ENCODE measurements around the gene GALNT13. TPM values are rescaled to one million over a fixed set of nuclear protein-coding genes. Genes with fewer than 3 reads are reported as not detected.

The GALNT13 gene
- total RNA-seq, 2 experiments from 2014 or later = not detected

DNA sequence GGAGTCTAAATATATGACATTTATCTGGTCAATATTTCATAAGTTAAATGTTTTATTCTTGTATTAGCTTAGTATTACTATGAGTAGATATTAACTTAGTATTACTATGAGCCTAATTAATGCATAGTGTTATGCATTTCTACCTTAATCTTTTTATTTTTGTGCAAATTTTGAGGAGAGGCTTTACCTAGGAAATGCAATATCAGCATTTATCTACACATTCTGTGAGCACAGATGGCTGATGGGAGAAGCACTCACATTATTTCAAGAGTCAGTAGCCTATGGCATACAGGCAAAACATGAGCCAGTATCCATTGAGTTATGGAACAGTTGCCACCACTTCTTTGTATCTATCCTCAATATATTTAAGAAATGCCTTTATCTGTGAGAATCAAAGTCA lies 422.1 kb downstream of the GALNT13 start:
- H4K20me1 ChIP-seq (ENCODE audit: insufficient read depth, low read length) = no peaks in the 10 kb centered on the region
- H3K79me2 ChIP-seq (ENCODE audit: insufficient read depth, low read depth, low read length) = no peaks in the 10 kb centered on the region
- H3K4me1 ChIP-seq (ENCODE audit: insufficient read depth, low read length, poor library complexity, severe bottlenecking) = no peaks in the 10 kb centered on the region
- CTCF ChIA-PET (ENCODE audit: unreplicated experiment) = no interaction called here
- H3K9me3 ChIP-seq (ENCODE audit: low read length) = no peaks in the 10 kb centered on the region
- POLR2A ChIA-PET = no interaction called here
- no peak overlapping the region for H3K4me3 ChIP-seq (ENCODE audit: low read depth, low read length, poor library complexity, severe bottlenecking)
- TF ChIP-seq, protein P1, sequence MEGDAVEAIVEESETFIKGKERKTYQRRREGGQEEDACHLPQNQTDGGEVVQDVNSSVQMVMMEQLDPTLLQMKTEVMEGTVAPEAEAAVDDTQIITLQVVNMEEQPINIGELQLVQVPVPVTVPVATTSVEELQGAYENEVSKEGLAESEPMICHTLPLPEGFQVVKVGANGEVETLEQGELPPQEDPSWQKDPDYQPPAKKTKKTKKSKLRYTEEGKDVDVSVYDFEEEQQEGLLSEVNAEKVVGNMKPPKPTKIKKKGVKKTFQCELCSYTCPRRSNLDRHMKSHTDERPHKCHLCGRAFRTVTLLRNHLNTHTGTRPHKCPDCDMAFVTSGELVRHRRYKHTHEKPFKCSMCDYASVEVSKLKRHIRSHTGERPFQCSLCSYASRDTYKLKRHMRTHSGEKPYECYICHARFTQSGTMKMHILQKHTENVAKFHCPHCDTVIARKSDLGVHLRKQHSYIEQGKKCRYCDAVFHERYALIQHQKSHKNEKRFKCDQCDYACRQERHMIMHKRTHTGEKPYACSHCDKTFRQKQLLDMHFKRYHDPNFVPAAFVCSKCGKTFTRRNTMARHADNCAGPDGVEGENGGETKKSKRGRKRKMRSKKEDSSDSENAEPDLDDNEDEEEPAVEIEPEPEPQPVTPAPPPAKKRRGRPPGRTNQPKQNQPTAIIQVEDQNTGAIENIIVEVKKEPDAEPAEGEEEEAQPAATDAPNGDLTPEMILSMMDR (conservative IDR thresholded peaks at IDR 0.05; ENCODE audit: low read length) = no peak
- TF ChIP-seq EZH2phosphoT487 (IDR thresholded peaks at IDR 0.05; ENCODE audit: borderline replicate concordance, low read depth, low read length) = no peak
- no peak for DNase-seq (ENCODE audit: low spot score)
- H3K27ac ChIP-seq (ENCODE audit: low read depth, low read length, poor library complexity, severe bottlenecking) = no peak overlapping the region
- intact Hi-C loops (cut with micrococcal nuclease; ENCODE audit: unreplicated experiment) = no loop called here
- H2AFZ ChIP-seq (ENCODE audit: low read length) = no peak overlapping the region
- BruUV-seq (replicated peaks) = no TSS peak
- H3K4me2 ChIP-seq (ENCODE audit: low read length) = no peak overlapping the region
- no peaks in the 10 kb centered on the region for H3K9me2 ChIP-seq (ENCODE audit: insufficient read depth, low read length)
- H3K36me3 ChIP-seq (ENCODE audit: insufficient read depth, low read length) = no peaks in the 10 kb centered on the region

DNA sequence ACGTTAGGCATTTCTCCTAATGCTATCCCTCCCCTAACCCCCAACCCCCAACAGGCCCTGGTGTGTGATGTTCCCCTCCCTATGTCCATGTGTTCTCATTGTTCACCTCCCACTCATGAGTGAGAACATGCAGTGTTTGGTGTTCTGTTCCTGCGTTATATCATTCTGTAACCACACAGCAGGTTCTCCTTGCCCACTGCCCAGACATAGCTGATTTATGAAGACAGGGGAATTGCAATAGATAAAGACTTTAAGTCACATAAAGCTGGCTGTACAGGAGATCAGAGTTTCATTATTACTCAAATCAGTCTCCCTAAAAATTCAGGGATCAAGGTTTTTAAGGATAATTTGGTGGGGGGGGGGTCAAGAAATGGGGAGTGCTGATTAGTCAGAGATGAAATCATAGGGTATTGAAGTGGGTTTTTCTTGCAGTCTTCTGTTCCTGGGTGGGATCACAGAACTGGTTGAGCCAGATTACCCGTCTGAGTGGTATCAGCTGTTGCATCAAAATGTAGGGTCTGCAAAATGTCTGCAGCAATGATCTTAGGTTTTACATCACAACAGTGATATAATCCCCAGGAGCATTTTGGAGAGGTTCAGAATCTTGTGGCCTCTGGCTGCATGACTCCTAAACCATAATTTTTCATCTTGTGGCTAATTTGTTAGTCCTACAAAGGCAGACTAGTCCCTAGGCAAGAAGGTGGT lies 434.7 kb downstream of the GALNT13 start:
- no peaks in the 10 kb centered on the region for H3K9me3 ChIP-seq (ENCODE audit: low read length)
- no peaks in the 10 kb centered on the region for H3K79me2 ChIP-seq (ENCODE audit: insufficient read depth, low read depth, low read length)
- H4K20me1 ChIP-seq (ENCODE audit: insufficient read depth, low read length) = no peaks in the 10 kb centered on the region
- ChIA-PET POLR2A (no interaction called here), CTCF (ENCODE audit: unreplicated experiment) (no interaction called here)
- H3K36me3 ChIP-seq (ENCODE audit: insufficient read depth, low read length) = no peaks in the 10 kb centered on the region
- no peak overlapping the region for H3K4me3 ChIP-seq (ENCODE audit: low read depth, low read length, poor library complexity, severe bottlenecking)
- H2AFZ ChIP-seq (ENCODE audit: low read length) = no peak overlapping the region
- no TSS peak for BruUV-seq (replicated peaks)
- no peaks in the 10 kb centered on the region for H3K9me2 ChIP-seq (ENCODE audit: insufficient read depth, low read length)
- no peaks in the 10 kb centered on the region for H3K4me1 ChIP-seq (ENCODE audit: insufficient read depth, low read length, poor library complexity, severe bottlenecking)
- no peak overlapping the region for H3K27ac ChIP-seq (ENCODE audit: low read depth, low read length, poor library complexity, severe bottlenecking)
- no peak for TF ChIP-seq EZH2phosphoT487 (IDR thresholded peaks at IDR 0.05; ENCODE audit: borderline replicate concordance, low read depth, low read length)
- TF ChIP-seq, protein P1 (conservative IDR thresholded peaks at IDR 0.05; ENCODE audit: low read length) = no peak
- H3K4me2 ChIP-seq (ENCODE audit: low read length) = no peak overlapping the region
- no peak for DNase-seq (ENCODE audit: low spot score)
- intact Hi-C loops (cut with micrococcal nuclease; ENCODE audit: unreplicated experiment) = no loop called here

DNA sequence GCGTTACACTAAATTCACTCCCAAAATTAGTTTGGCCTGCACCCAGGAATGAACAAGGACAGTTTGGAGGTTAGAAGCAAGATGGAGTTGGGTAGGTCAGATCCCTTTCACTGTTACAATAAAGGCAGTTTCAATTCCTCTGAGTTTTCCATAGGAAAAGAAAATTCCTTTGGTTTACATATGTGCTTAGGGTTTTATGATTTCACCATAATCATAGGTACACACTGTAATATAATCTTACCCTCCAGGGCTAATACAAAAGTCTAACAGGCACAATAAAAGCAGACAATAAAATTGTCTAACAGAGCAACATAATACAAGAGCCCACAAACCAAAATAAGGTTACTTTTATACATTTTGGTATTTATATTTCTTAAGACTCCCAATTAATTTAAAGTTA lies 435.3 kb downstream of the GALNT13 start:
- no peak overlapping the region for H3K27ac ChIP-seq (ENCODE audit: low read depth, low read length, poor library complexity, severe bottlenecking)
- ChIA-PET CTCF (ENCODE audit: unreplicated experiment) (no interaction called here), POLR2A (no interaction called here)
- H3K4me3 ChIP-seq (ENCODE audit: low read depth, low read length, poor library complexity, severe bottlenecking) = no peak overlapping the region
- no peaks in the 10 kb centered on the region for H3K36me3 ChIP-seq (ENCODE audit: insufficient read depth, low read length)
- no peaks in the 10 kb centered on the region for H3K4me1 ChIP-seq (ENCODE audit: insufficient read depth, low read length, poor library complexity, severe bottlenecking)
- intact Hi-C loops (cut with micrococcal nuclease; ENCODE audit: unreplicated experiment) = no loop called here
- H4K20me1 ChIP-seq (ENCODE audit: insufficient read depth, low read length) = no peaks in the 10 kb centered on the region
- no peak overlapping the region for H3K4me2 ChIP-seq (ENCODE audit: low read length)
- H2AFZ ChIP-seq (ENCODE audit: low read length) = no peak overlapping the region
- no TSS peak for BruUV-seq (replicated peaks)
- no peaks in the 10 kb centered on the region for H3K9me2 ChIP-seq (ENCODE audit: insufficient read depth, low read length)
- no peaks in the 10 kb centered on the region for H3K9me3 ChIP-seq (ENCODE audit: low read length)
- DNase-seq (ENCODE audit: low spot score) = no peak
- no peaks in the 10 kb centered on the region for H3K79me2 ChIP-seq (ENCODE audit: insufficient read depth, low read depth, low read length)
- TF ChIP-seq, protein P1 (conservative IDR thresholded peaks at IDR 0.05; ENCODE audit: low read length) = no peak
- TF ChIP-seq EZH2phosphoT487 (IDR thresholded peaks at IDR 0.05; ENCODE audit: borderline replicate concordance, low read depth, low read length) = no peak

Measured in OCI-LY7 (cell line).